Progenitor cell of endocrine pancreas (in vitro differentiated cells): ENCODE data around the gene SLC2A14. TPM values are rescaled to one million over a fixed set of nuclear protein-coding genes. Genes with fewer than 3 reads are reported as not detected.
"Not testable (repeated sequence)": the region's sequence is repeated elsewhere in the genome, so short reads cannot be mapped to it uniquely, and the experiment has no call there.

Experiments
- DNase-seq: peaks from one replicate; pipeline ENCODE4 v3.0.0; 2021; ENCODE audit warnings: low spot score; ENCODE audit not compliant: unreplicated experiment
- H3K27ac Mint-ChIP-seq: 2 replicates; pipeline ENCODE4 v1.8.0; 2021; ENCODE audit warnings: mild to moderate bottlenecking, moderate library complexity, mixed read lengths
- H3K27me3 Mint-ChIP-seq: 2 replicates; pipeline ENCODE4 v1.8.0; 2021; ENCODE audit warnings: mixed read lengths
- H3K36me3 Mint-ChIP-seq: 2 replicates; pipeline ENCODE4 v1.8.0; 2022; ENCODE audit warnings: mixed read lengths; ENCODE audit not compliant: insufficient read depth
- H3K4me1 Mint-ChIP-seq: 2 replicates; pipeline ENCODE4 v1.8.0; 2021; ENCODE audit warnings: low read depth, mixed read lengths
- H3K4me3 Mint-ChIP-seq: 2 replicates; pipeline ENCODE4 v1.8.0; 2021; ENCODE audit warnings: low read depth, mild to moderate bottlenecking, moderate library complexity, mixed read lengths
- H3K9me3 Mint-ChIP-seq: 2 replicates; pipeline ENCODE4 v1.8.0; 2021; ENCODE audit warnings: low read depth, mixed read lengths
- total RNA-seq: library from RNA; stranded (reverse); gene quantifications from 2 replicates; pipeline ENCODE4 v1.2.1, GENCODE V29; 2021
- TF ChIP-seq, protein P1 (sequence below): fragments of 200-600 bp; sonication (generic); IDR thresholded peaks from one replicate; pipeline ENCODE4 v1.5.0; 2021; ENCODE audit warnings: antibody characterized with exemption, mild to moderate bottlenecking; ENCODE audit not compliant: unreplicated experiment

Gene SLC2A14
- total RNA-seq, 1 donor from 2014 or later: 18.6 TPM

DNA sequence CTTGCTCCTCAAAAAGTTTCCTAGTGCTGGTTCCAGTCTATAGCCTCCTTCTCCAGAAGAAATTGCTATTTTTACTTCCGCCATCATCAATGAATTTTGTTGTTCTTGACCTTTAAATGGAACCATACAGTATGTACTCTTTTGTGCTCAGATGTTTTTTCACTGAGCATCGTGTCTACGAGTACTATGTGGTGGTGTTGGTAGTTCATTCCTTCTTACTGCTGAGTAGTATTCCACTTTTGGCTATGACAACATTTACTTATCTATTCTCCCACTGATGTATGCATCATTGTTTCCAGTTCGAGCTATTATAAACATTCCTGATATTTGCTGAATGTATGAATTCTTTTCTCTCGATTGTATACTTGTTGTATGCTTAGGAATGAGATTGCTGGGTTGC, 28.6 kb downstream of the SLC2A14 start:
- peaks cover 6% of the 10 kb centered on the region for H3K27me3 Mint-ChIP-seq
- TF ChIP-seq, protein P1, sequence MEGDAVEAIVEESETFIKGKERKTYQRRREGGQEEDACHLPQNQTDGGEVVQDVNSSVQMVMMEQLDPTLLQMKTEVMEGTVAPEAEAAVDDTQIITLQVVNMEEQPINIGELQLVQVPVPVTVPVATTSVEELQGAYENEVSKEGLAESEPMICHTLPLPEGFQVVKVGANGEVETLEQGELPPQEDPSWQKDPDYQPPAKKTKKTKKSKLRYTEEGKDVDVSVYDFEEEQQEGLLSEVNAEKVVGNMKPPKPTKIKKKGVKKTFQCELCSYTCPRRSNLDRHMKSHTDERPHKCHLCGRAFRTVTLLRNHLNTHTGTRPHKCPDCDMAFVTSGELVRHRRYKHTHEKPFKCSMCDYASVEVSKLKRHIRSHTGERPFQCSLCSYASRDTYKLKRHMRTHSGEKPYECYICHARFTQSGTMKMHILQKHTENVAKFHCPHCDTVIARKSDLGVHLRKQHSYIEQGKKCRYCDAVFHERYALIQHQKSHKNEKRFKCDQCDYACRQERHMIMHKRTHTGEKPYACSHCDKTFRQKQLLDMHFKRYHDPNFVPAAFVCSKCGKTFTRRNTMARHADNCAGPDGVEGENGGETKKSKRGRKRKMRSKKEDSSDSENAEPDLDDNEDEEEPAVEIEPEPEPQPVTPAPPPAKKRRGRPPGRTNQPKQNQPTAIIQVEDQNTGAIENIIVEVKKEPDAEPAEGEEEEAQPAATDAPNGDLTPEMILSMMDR: no peak
- no peaks in the 10 kb centered on the region for H3K9me3 Mint-ChIP-seq
- DNase-seq: no peak
- H3K4me3 Mint-ChIP-seq: no peak overlapping the region
- H3K27ac Mint-ChIP-seq: no peak overlapping the region
- no peaks in the 10 kb centered on the region for H3K36me3 Mint-ChIP-seq
- H3K4me1 Mint-ChIP-seq: peaks cover 2% of the 10 kb centered on the region

DNA sequence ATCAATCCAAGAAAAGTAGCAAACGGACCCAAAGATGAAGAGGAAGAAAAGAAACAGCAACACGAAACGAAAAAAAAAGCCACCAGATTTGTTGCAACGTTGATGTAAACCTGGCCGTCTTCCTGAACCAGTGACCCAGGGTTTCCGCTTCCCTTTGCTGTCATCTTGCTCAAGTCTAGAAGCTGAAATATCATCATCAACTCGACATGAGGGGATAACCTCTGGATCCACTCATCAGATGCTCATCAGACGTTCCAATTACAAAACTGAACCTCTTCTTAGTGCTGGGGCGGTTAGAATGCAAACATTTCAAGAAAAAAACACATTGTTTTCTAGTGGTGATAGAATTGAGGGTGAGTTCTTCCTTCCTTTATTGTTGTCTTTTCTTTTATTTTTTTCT, 29.1 kb downstream of the SLC2A14 start:
- not testable (repeated sequence) for DNase-seq, H3K27me3 Mint-ChIP-seq, H3K9me3 Mint-ChIP-seq, H3K36me3 Mint-ChIP-seq, H3K27ac Mint-ChIP-seq, H3K4me1 Mint-ChIP-seq, H3K4me3 Mint-ChIP-seq

DNA sequence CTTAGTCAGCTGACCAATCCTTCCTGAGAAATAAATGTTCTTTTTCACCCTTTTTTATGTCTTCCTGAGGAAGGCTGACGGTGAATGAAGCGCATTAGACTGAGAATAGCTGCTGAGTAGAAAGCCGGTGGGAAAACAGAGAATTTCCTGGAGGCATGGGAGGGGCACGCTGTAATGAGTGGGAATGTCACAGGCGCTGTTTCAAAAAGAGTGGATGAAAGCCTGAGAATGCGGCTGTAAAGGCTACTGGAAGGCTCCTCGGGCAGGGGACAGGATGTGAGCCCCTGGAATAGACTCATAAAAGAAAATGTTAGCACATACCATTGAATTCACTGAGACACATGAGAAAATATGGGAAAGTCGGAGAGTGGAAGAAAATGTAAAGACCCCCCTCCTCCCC, 29.6 kb downstream of the SLC2A14 start:
- not testable (repeated sequence) for H3K4me3 Mint-ChIP-seq, DNase-seq, H3K9me3 Mint-ChIP-seq, H3K4me1 Mint-ChIP-seq, H3K27ac Mint-ChIP-seq, H3K36me3 Mint-ChIP-seq, H3K27me3 Mint-ChIP-seq

DNA sequence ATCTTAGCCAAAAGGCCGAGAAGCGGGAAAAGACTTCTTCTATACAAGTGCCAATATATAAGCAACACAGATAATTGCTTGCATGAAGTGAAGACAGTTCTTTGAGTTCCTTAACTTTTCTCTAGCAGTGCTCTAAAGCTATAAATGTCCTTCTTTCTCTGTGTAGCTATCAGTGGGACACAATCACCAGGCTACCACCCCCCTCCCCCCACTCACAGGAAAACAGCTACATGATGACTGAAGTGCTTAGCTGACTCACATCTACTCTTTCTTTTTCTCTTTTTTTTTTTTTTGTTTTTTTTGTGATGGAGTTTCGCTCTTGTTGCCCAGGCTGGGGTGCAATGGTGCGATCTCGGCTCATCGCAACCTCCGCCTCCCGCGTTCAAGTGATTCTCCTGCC, 30.3 kb downstream of the SLC2A14 start:
- H3K27me3 Mint-ChIP-seq, H3K27ac Mint-ChIP-seq, H3K9me3 Mint-ChIP-seq, DNase-seq, H3K4me3 Mint-ChIP-seq, H3K36me3 Mint-ChIP-seq, H3K4me1 Mint-ChIP-seq: not testable (repeated sequence)

DNA sequence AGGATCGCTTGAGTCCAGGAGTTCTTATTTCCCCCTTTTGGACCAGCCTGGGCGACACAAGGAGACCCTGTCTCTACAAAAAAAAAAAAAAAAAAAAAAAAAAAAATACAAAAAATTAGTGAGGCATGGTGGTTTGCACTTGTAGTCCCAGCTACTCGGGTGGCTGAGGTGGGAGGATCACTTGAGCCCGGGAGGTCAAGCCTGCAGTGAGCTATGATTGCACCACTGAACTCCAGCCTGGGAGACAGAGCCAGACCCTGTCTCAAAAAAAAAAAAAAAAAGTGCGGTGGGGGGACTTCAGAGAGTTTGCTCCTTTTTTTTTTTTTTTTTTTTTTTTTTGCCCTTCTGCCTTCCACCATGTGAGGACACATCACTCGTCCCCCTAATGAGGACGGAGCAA, 32.9 kb downstream of the SLC2A14 start:
- H3K4me1 Mint-ChIP-seq, H3K27me3 Mint-ChIP-seq, H3K4me3 Mint-ChIP-seq, H3K27ac Mint-ChIP-seq, H3K36me3 Mint-ChIP-seq, H3K9me3 Mint-ChIP-seq, DNase-seq: not testable (repeated sequence)

DNA sequence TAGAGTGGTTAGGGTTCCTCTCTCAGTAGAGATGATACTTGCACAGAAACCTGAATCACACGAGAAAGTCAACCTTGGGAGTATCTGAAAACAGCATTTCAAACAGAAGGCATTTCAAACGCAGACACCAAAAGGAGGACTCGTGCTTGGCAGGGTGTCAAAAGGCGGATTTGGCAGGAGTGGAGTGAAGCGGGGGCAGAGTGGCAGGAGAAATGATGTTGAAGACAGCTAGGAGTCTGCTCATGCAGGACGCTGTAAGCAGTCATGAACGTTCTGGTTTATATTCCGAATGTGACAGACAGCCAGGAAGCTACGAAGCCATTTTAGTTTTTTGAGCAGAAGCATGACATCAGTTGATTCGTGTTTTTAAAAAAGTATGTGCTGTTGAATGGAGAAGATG, 33.5 kb downstream of the SLC2A14 start:
- not testable (repeated sequence) for H3K4me1 Mint-ChIP-seq, H3K9me3 Mint-ChIP-seq, H3K36me3 Mint-ChIP-seq, H3K4me3 Mint-ChIP-seq, H3K27ac Mint-ChIP-seq, H3K27me3 Mint-ChIP-seq, DNase-seq

DNA sequence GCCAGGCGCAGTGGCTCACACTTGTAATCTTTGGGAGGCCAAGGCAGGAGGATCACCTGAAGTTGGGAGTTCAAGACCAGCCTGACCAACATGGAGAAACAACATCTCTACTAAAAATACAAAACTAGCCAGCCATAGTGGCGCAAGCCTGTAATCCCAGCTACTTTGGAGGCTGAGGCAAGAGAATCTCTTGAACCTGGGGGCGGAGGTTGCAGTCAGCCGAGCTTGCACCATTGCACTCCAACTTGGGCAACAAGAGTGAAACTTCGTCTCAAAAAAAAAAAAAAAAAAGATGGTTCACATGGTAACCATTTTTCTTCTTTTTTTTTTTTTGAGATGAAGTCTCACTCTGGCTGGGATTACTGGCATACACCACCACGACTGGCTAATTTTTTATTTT, 35.3 kb downstream of the SLC2A14 start:
- Mint-ChIP-seq H3K4me3 (no peak overlapping the region), H3K27me3 (no peaks in the 10 kb centered on the region), H3K4me1 (peaks cover 8% of the 10 kb centered on the region), H3K36me3 (no peaks in the 10 kb centered on the region), H3K9me3 (no peaks in the 10 kb centered on the region), H3K27ac (no peak overlapping the region)
- DNase-seq: no peak
- TF ChIP-seq, protein P1: no peak

DNA sequence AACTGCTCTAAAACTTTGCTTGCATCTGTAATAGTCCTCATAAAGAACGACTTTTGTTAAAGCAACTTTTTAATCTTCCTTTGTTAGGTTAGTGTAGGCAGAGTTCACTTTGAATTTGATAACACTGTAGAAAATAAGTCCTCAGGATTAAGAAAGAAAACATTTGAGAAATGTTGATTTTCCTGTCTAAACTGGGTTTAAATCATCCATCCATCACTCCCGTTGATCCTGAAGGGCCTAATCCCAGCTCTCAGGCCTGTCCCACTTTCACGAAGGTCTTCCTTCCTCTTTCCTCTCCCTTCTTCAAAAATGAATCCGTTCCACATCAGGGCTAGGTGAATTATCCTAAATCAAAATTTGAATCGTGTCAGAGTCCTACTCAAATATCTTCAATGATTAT, 36.9 kb downstream of the SLC2A14 start:
- H3K4me3 Mint-ChIP-seq: no peak overlapping the region

More for the DNA sequence above, 36.9 kb downstream of the SLC2A14 start:
- Mint-ChIP-seq H3K27ac (no peak overlapping the region), H3K27me3 (no peaks in the 10 kb centered on the region), H3K4me1 (peaks cover 8% of the 10 kb centered on the region), H3K9me3 (no peaks in the 10 kb centered on the region), H3K36me3 (no peaks in the 10 kb centered on the region)
- TF ChIP-seq, protein P1: no peak
- no peak for DNase-seq
